Stimulated activated CD8-positive, alpha-beta memory T cell treated with anti-CD3 and anti-CD28 coated beads, Interleukin-7, amount 100 ng/mL, for 48 hours (primary cell): ENCODE data around the gene EZH1.

Experiments
- DNase-seq, 2 donors: peaks; one replicate each; pipeline ENCODE4 v3.0.0-alpha.2; 2020; ENCODE audit warnings: low read depth in 1 of 2; ENCODE audit errors: extremely low read depth in 1 of 2

The EZH1 gene

GRCh38 chr17:42725143-42725542, 19.7 kb downstream of the EZH1 start:
- DNase-seq = no peak

- no peak for DNase-seq
Observed at GRCh38 chr17:42723636-42724035, 21.2 kb downstream of the EZH1 start.

DNA sequence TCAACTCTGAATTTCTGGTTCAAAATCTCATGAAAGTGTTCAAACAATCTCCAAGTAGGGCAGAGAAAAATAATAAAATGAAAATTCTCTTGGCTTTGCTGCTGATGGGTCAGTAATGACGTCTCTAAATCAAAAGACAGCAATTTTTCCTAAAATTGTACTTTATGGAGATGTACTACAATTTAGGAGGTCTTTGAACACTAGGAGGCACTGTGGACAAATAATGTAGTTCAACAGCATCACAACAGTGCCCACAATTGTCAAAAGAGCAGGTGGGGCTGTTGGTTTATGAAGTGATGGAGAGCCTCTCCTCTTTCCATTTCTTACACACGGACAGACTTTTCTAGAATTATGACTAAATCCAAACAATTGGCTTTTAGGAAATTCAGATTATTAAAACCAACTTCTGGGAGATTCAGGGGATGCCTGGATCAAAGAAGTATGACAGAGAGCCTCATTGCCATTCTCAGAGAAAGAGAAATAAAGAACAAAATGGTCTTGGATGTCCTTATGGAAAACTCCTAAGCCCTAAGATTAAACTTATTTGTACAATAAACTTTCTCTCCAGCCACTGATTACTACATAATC, 23.8 kb downstream of the EZH1 start:
- no peak for DNase-seq

DNA sequence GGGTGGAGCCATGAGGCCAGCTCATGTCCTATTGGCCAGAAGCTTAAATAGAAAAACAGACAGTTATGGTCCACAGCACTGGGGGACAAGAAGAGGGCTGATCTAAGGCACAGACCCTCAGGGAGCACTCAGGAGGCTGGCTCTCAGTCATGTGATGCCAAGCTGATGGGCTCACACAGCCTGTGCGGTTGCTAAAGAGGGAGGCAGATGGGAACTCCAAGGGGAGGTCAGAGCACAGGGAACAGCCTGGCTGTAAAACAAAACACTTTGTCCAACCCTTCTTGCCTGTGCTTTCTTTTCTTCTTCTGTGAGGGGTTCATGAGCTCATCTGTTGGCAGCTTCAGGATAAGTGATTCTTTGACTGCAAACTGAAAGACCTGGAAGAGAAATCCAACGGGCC, 35.3 kb downstream of the EZH1 start:
- no peak for DNase-seq

GRCh38 chr17:42708588-42708987, 36.3 kb downstream of the EZH1 start:
- DNase-seq = no peak

- DNase-seq = peak; percentile 24 to 56
Observed at GRCh38 chr17:42706732-42707131, 38.1 kb downstream of the EZH1 start.

- DNase-seq = peak; percentile 29 to 52
Observed at GRCh38 chr17:42704837-42705494, 39.9 kb downstream of the EZH1 start.

DNA sequence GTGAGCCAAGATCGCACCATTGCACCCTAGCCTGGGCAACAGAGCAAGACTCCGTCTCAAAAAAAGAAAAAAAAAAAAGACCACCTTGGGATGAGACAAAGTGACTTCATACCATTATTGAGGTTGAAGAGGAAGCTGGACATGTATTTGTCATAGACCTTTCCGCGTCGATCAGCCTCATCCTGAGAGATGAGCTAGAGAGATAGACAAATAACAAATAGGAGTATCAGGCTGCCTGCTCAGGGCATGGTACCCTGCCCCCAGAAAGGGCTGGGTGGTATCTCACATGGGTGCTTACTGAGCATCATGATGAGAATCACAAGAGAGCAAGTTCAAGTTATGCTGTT, 40.4 kb downstream of the EZH1 start:
- DNase-seq = no peak

DNA sequence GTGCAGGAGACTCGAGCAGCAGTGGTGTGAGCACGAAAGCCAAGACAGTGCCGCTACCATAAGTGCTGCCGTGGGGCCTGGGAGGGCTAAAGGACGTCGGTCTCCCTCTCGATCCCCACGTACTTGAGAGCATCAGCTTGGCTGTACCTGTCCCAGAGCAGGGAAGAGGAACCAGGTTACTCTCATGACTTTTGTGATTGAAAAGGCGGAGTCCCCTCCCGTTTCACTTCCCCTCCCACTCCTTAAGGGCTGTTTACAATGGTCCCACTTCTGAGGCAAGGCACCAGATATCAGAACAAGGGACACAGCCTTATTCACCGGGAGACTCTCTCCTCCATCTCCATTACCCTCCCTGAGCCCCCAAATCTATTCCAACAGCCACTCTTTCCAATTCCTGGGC, 42.4 kb downstream of the EZH1 start:
- no peak for DNase-seq

DNA sequence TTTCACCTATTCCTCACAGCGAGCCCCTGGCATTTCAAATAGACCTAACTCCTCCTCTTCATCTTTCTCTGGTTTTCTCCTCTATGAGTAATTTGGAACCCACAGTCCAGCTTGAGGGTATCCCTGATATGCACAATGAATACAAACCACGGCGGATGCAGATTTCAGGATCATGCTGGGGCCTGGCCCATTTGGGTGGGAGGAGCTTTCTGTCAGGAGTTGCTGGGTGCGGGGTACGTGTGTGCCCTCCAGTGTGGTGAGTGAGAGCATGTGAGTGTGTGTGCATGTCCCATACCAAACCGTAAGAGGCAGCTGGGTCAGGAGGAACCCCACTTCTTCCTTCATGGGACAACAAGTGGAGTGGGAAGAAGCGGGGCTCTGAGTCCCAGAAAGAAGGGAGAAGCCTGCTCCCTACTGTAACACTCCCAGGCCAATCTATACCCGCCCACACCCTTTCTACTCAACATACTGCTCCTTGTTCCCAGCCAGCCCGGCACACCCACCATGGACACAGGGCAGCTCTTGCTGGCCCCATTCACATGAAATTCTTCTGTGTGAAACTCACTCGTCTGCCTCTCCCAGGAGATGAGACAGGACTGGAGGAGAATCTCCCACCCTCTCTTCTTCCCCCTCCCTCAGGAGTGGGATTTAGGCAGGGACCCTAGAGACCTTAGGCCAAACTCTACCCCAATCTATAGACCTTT, 44.1 kb downstream of the EZH1 start:
- no peak for DNase-seq

DNA sequence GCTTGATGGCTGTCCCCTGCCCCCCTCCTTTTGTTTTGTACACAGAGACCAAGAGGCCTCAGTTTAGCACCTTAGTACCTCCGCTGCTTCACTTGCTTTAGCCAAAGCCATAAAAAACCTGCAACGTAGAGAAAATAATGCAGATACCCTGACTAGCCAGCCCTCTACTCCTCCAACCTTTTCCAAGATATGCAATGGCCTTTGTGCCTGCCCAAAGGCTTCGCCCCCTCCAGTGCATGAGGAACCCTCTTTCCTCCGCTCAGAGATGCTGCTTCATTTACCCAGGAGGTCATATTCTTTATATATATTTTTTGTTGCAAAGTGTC, 45.5 kb downstream of the EZH1 start:
- no peak for DNase-seq

DNA sequence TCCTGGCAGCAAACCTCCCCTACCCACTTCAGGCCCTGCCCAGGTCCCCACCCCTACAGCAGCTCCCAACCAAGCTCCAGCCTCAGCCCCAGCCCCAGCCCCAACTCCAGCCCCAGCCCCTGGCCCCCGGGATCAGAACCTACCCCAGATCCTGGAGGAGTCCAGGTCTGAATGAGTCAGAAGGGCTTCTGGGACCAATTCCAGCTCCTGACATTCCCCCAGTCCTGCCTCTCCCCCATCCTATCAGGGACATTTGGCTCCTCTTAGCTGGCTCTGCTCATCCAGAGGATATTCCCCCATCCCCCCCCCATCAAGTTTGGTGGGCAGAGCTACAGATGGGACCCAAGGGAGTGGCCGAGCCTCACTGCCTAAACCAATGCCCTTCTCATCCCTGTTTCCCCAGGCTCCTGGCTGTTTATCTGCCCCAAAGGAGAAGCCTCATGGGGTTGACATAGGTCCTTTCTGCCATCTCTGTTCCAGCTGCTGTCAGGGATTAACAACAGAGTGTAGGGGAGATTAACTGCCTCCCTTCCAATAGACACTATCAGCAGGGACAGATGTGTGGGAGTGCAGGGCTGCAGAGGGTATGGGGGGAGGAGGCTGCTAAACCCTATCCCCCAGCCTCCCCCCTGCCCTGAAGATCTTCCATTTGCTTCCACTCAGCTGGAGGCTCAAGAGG, 46.0 kb downstream of the EZH1 start:
- DNase-seq = no peak

DNA sequence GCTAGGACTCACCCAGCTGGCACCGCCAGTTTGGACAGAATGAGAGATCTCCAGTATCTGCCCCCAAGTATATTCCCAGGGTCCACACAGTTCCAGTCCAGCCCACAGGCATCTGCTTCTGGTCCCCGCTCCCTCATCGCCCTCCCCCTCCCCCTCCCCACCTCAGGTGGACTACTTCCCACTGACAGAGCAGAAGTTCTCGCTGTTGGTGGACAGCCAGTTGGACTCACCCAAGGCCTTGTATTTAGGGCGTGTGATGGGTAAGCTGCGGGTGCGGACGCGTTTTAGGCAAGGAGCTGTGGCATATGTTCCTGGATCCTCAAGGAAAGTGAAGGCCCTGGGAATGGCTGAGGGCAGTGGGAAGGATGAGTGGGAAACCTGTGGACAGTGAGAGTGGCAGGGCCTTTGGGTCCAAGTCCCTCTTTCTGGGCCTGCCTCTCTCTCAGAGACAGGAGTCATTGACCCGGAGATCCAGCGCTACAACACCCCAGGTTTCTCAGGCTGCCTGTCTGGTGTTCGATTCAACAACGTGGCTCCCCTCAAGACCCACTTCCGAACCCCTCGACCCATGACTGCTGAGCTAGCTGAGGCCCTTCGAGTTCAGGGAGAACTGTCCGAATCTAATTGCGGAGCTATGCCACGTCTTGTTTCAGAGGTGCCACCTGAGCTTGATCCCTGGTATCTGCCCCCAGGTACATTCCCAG, 47.6 kb downstream of the EZH1 start:
- DNase-seq = no peak

- no peak for DNase-seq
Observed at GRCh38 chr17:42695500-42695899, 49.3 kb downstream of the EZH1 start.

DNA sequence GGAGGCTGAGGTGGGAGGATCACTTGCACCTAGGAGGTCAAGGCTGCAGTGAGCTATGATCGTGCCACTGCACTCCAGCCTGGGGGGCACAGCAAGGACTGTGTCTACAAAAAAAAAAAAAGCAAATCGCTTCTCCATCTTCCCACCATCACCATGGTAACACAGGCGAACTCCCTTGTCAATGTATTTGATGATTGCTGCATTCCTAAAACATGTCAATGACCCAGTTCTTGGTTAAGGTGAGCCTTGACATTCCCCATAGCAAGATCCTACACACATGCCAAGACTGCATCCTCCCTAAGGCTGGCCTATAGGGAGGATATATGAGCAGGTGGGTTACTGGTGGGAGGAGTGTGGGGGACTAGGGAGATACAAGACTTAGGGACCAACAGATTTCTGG, 50.3 kb downstream of the EZH1 start:
- DNase-seq = no peak

DNA sequence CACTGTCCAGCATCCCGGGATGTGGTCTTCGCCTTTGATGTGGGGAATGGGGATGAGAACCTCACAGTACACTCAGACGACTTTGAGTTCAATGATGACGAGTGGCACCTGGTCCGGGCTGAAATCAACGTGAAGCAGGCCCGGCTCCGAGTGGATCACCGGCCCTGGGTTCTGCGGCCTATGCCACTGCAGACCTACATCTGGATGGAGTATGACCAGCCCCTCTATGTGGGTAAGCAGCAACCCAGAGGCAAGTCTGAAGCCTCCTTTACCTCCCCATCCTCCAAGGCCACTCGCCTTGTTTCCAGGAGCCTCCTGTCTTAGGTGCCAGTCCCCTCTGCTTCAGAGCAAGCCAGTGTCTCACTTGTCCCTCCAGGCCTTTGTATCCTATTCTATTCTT, 52.4 kb downstream of the EZH1 start:
- no peak for DNase-seq

DNA sequence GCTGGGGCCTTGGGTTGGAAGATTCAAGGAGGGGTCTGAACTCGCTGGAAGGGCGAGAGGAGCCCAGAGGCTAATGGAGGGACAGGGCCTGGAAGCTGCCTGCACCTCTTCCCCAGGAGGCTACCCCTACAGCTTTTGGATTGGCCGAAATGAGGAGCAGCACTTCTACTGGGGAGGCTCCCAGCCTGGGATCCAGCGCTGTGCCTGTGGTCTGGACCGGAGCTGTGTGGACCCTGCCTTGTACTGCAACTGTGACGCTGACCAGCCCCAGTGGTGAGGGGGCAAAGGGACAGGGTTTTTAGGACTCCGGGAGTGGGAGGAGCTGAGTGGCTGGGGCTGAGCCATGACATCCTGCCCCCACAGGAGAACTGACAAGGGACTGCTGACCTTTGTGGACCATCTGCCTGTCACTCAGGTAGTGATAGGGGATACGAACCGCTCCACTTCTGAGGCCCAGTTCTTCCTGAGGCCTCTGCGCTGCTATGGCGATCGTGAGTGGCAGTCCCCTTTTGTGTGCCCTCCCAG, 53.8 kb downstream of the EZH1 start:
- no peak for DNase-seq

DNA sequence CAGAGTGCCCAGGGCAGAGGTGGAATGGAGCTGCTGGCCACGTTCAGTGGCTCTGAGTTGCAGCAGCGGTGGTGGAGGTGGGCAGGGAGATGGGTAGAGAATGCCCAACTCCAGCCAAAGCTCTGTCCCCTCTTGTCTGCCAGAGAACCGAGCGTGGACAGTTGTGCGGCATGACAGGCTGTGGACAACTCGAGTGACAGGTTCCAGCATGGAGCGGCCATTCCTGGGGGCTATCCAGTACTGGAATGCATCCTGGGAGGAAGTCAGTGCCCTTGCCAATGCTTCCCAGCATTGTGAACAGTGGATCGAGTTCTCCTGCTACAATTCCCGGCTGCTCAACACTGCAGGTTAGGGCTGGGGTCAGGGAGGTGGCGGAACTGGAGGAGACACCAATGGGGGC, 54.2 kb downstream of the EZH1 start:
- DNase-seq = no peak

DNA sequence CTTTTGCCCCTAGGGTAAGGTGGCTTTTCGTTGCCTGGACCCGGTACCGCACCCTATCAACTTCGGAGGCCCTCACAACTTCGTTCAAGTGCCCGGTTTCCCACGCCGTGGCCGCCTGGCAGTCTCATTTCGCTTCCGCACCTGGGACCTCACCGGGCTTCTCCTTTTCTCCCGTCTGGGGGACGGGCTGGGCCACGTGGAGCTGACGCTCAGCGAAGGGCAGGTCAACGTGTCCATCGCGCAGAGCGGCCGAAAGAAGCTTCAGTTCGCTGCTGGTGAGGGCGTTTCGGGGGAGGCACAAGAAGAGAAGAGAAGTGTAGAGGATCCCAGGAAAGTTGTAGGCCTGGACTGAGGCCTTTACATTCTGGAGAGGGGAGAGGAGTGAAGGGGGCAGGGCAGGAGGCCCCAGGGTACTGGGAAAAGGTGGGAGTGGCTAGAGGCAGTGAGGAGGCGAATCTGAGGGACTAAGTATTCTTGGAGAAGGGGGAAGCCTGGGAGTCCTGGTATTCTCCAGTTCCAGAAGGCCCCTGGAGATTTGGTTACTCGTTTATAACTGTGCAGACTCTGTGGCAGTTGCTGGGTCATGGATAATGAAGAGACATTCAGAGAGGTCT, 57.0 kb downstream of the EZH1 start:
- no peak for DNase-seq

- DNase-seq = no peak
Observed at GRCh38 chr17:42686520-42687128, 58.2 kb downstream of the EZH1 start.
